Astrocyte (in vitro differentiated cells and primary cell): ENCODE measurements around the gene MAP3K4. TPM values are rescaled to one million over a fixed set of nuclear protein-coding genes. Genes with fewer than 3 reads are reported as not detected.

Experiments
- DNase-seq: peaks from one replicate; pipeline ENCODE4 v3.0.0-alpha.2; 2010; ENCODE audit warnings: low read depth
- FAIRE-seq: peaks from 2 replicates; lab custom pipeline; 2011; peaks lifted over from hg19 to GRCh38; lab: Jason Lieb, UNC
- H2AFZ ChIP-seq: 2 replicates; pipeline ENCODE4 v1.6.0; 2012; ENCODE audit warnings: low read depth, low read length, inconsistent platforms
- H3K27ac ChIP-seq: 2 replicates; pipeline ENCODE4 v1.5.1; 2011; ENCODE audit warnings: low read depth, low read length, inconsistent platforms
- H3K27me3 ChIP-seq: 2 replicates; pipeline ENCODE4 v1.6.0; 2011; ENCODE audit warnings: low read length, inconsistent platforms; ENCODE audit not compliant: insufficient read depth
- H3K36me3 ChIP-seq: 2 replicates; pipeline ENCODE4 v1.5.1; 2011; ENCODE audit warnings: low read length, inconsistent platforms; ENCODE audit not compliant: insufficient read depth
- H3K4me1 ChIP-seq: 2 replicates; pipeline ENCODE4 v1.5.1; 2011; ENCODE audit warnings: low read length, inconsistent platforms; ENCODE audit not compliant: insufficient read depth
- H3K4me2 ChIP-seq: 2 replicates; pipeline ENCODE4 v1.6.0; 2012; ENCODE audit warnings: low read length, inconsistent platforms
- H3K4me3 ChIP-seq: 2 replicates; pipeline ENCODE4 v1.5.1; 2011; ENCODE audit warnings: low read depth, mild to moderate bottlenecking, low read length, inconsistent platforms; ENCODE audit not compliant: insufficient read depth
- H3K79me2 ChIP-seq: 2 replicates; pipeline ENCODE4 v1.6.0; 2012; ENCODE audit warnings: mild to moderate bottlenecking, low read length, inconsistent platforms; ENCODE audit not compliant: insufficient read depth
- H3K9ac ChIP-seq: 2 replicates; pipeline ENCODE4 v1.6.0; 2012; ENCODE audit warnings: mild to moderate bottlenecking, low read length, inconsistent platforms
- H3K9me3 ChIP-seq: 2 replicates; pipeline ENCODE4 v1.5.1; 2012; ENCODE audit warnings: low read depth, mild to moderate bottlenecking, low read length, inconsistent platforms; ENCODE audit not compliant: insufficient read depth
- H4K20me1 ChIP-seq: 2 replicates; pipeline ENCODE4 v1.6.0; 2012; ENCODE audit warnings: low read length, inconsistent platforms; ENCODE audit not compliant: insufficient read depth
- H3K27ac Mint-ChIP-seq: one replicate; pipeline ENCODE4 v1.8.0; 2021; ENCODE audit warnings: mild to moderate bottlenecking, mixed read lengths; ENCODE audit not compliant: unreplicated experiment
- H3K27me3 Mint-ChIP-seq: one replicate; pipeline ENCODE4 v1.8.0; 2021; ENCODE audit warnings: low read depth, mixed read lengths; ENCODE audit not compliant: unreplicated experiment
- H3K36me3 Mint-ChIP-seq: one replicate; pipeline ENCODE4 v1.8.0; 2021; ENCODE audit warnings: low read depth, mixed read lengths; ENCODE audit not compliant: unreplicated experiment
- H3K4me1 Mint-ChIP-seq: one replicate; pipeline ENCODE4 v1.8.0; 2021; ENCODE audit warnings: low read depth, mixed read lengths; ENCODE audit not compliant: unreplicated experiment
- H3K4me3 Mint-ChIP-seq: one replicate; pipeline ENCODE4 v1.8.0; 2021; ENCODE audit warnings: mild to moderate bottlenecking, moderate library complexity, mixed read lengths; ENCODE audit not compliant: unreplicated experiment
- H3K9me3 Mint-ChIP-seq: one replicate; pipeline ENCODE4 v1.8.0; 2021; ENCODE audit warnings: mild to moderate bottlenecking, mixed read lengths; ENCODE audit not compliant: unreplicated experiment
- EZH2 ChIP-seq: IDR thresholded peaks from 2 replicates; pipeline ENCODE4 v1.6.1; 2012; ENCODE audit warnings: mild to moderate bottlenecking, low read length, inconsistent platforms; ENCODE audit not compliant: insufficient read depth
- total RNA-seq: library from RNA; stranded (reverse); gene quantifications from 2 replicates; pipeline ENCODE4 v1.2.1, GENCODE V29; 2021
- TF ChIP-seq, protein P1 (sequence below): IDR thresholded peaks from 2 replicates; pipeline ENCODE4 v1.5.1; 2011; ENCODE audit warnings: low read depth, mild to moderate bottlenecking, inconsistent platforms, low read length, moderate library complexity; ENCODE audit not compliant: insufficient read depth

MAP3K4 gene
- total RNA-seq, 1 donor from 2014 or later, result 22.1 TPM

DNA sequence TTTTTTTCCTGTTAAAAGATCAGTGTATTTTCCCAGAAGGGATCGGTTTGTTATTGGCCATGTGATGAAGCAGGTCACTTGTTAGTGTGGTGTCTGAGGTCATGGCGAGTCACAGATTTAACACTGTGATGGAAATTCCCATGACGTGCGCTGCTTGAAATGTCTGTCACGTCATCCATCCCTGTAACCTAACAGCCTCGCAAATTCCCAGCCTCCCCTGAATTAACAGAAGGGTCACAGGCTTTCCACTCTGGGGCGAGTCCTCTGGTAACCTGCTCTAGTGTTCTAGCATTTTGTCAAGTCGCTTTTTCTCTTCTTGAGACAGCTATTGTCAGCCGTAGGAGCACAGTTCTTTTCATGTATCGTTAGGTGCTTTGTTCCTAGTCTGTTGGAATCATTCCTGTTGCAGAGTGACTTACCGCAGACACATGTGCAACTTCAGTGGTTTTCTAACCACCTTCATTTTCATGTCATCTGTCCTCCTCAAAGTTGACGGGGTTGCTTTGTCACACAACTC is 137.2 kb downstream of the MAP3K4 start:
- Histone ChIP-seq H3K4me3 (no peak overlapping the region), H3K79me2 (no peaks in the 10 kb centered on the region), H3K27ac (peak overlapping the region; percentile 85), H3K27me3 (no peaks in the 10 kb centered on the region), H4K20me1 (no peaks in the 10 kb centered on the region), H2AFZ (no peak overlapping the region), H3K9me3 (peaks cover 4% of the 10 kb centered on the region), H3K36me3 (no peaks in the 10 kb centered on the region), H3K4me2 (no peak overlapping the region), H3K4me1 (no peaks in the 10 kb centered on the region), H3K9ac (peak overlapping the region; percentile 30)
- Mint-ChIP-seq H3K4me1 (peaks cover 6% of the 10 kb centered on the region), H3K27me3 (no peaks in the 10 kb centered on the region), H3K27ac (peak overlapping the region; percentile 71), H3K36me3 (peaks cover 71% of the 10 kb centered on the region), H3K9me3 (peaks cover 33% of the 10 kb centered on the region), H3K4me3 (no peak overlapping the region)
- FAIRE-seq (no peak), DNase-seq (peak; percentile 87)
- TF ChIP-seq, protein P1, sequence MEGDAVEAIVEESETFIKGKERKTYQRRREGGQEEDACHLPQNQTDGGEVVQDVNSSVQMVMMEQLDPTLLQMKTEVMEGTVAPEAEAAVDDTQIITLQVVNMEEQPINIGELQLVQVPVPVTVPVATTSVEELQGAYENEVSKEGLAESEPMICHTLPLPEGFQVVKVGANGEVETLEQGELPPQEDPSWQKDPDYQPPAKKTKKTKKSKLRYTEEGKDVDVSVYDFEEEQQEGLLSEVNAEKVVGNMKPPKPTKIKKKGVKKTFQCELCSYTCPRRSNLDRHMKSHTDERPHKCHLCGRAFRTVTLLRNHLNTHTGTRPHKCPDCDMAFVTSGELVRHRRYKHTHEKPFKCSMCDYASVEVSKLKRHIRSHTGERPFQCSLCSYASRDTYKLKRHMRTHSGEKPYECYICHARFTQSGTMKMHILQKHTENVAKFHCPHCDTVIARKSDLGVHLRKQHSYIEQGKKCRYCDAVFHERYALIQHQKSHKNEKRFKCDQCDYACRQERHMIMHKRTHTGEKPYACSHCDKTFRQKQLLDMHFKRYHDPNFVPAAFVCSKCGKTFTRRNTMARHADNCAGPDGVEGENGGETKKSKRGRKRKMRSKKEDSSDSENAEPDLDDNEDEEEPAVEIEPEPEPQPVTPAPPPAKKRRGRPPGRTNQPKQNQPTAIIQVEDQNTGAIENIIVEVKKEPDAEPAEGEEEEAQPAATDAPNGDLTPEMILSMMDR, result no peak
- TF ChIP-seq EZH2, result no peak

DNA sequence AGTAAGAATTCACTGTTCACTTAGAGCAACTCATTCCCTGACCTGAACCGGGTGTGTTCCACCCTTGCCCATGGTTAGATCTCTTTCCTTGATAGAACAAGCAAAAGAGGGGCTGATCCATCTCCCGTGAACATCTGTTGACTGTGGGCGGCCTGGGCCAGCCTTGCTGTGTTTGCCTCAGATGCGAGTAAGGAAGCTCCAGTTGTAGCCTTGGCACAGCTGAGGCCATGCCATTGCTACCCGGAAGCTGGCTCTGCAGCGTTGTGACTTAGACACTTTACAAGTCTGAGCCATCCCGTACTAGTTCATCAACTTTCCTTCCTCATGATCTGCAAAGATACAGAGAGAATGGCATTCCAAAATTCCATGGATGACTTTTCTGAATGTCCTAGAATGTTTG is 139.0 kb downstream of the MAP3K4 start:
- Mint-ChIP-seq H3K27me3 (no peaks in the 10 kb centered on the region), H3K36me3 (peaks cover 68% of the 10 kb centered on the region)

More for the DNA sequence above, 139.0 kb downstream of the MAP3K4 start:
- Histone ChIP-seq H3K9me3 (peaks cover 4% of the 10 kb centered on the region), H3K79me2 (no peaks in the 10 kb centered on the region), H3K27ac (no peak overlapping the region), H3K4me3 (no peak overlapping the region), H3K9ac (no peak overlapping the region), H4K20me1 (no peaks in the 10 kb centered on the region), H3K4me2 (no peak overlapping the region), H2AFZ (no peak overlapping the region), H3K27me3 (no peaks in the 10 kb centered on the region), H3K36me3 (no peaks in the 10 kb centered on the region), H3K4me1 (no peaks in the 10 kb centered on the region)
- DNase-seq, result no peak
- TF ChIP-seq, protein P1, result no peak
- no peak for TF ChIP-seq EZH2
- Mint-ChIP-seq H3K27ac (no peak overlapping the region), H3K9me3 (peaks cover 27% of the 10 kb centered on the region), H3K4me1 (peaks cover 6% of the 10 kb centered on the region), H3K4me3 (no peak overlapping the region)
- FAIRE-seq, result no peak
